ENCODE results near the gene FOXN3.

- TF ChIP-seq CTCF (IDR thresholded peaks at IDR 0.05) (no peak), POLR2A (IDR thresholded peaks at IDR 0.05) (no peak)
Measured at GRCh38 chr14:89228921-89229639, 188.0 kb downstream of the FOXN3 start.
